ENCODE results near the gene MSLN. TPM values are rescaled to one million over a fixed set of nuclear protein-coding genes. Genes with fewer than 3 reads are reported as not detected.

The MSLN gene
- polyA plus RNA-seq, 1 of the 3 experiments (the other 2 are of a cell fraction), result 0.02 TPM

GRCh38 chr16:734208-734980 is 26.1 kb upstream of the MSLN start:
- H3K79me2 ChIP-seq (ENCODE audit: insufficient read depth), result peaks cover under 1% of the 10 kb centered on the region; the same call in 1 of the 2 replicates
- WGBS (ENCODE audit: low lambda C conversion rate), result 96% methylated on average over 35 of the region's 49 CpGs
- DNase-seq, result no peak
- no peak for TF ChIP-seq CTCF (IDR thresholded peaks at IDR 0.05)
- TF ChIP-seq MEF2A (IDR thresholded peaks at IDR 0.05; ENCODE audit: borderline replicate concordance, low read depth), result no peak
- TF ChIP-seq REST (IDR thresholded peaks at IDR 0.05; ENCODE audit: low read depth, low read length), result no peak
- TF ChIP-seq SIN3A (IDR thresholded peaks at IDR 0.05; ENCODE audit: borderline replicate concordance, low read depth, low read length), result no peak
- no peak for TF ChIP-seq RFX5 (IDR thresholded peaks at IDR 0.05; ENCODE audit: low read length)
- TF ChIP-seq ZBTB33 (IDR thresholded peaks at IDR 0.05; ENCODE audit: borderline replicate concordance, low read depth), result no peak
- no peak for TF ChIP-seq TEAD4 (IDR thresholded peaks at IDR 0.05; ENCODE audit: borderline replicate concordance, insufficient read depth)
- TF ChIP-seq USF2 (IDR thresholded peaks at IDR 0.05; ENCODE audit: borderline replicate concordance, low read depth, low read length), result no peak
- no peak for TF ChIP-seq FOXJ3 (CRISPR knock-in tag; IDR thresholded peaks at IDR 0.05)
- TF ChIP-seq RXRA (IDR thresholded peaks at IDR 0.05; ENCODE audit: borderline replicate concordance, low read depth), result no peak
- no peak for TF ChIP-seq IRF3 (IDR thresholded peaks at IDR 0.05; ENCODE audit: low read depth, low read length)
- no peak for TF ChIP-seq GABPA (IDR thresholded peaks at IDR 0.05; ENCODE audit: low read depth)
- H3F3A ChIP-seq (replicated peaks; ENCODE audit: insufficient read depth), result peaks cover 4% of the 10 kb centered on the region
- no peak overlapping the region for H2AFZ ChIP-seq (ENCODE audit: low read depth)
- peaks cover 0 to 40% of the 10 kb centered on the region in 2 experiments for H3K36me3 ChIP-seq (replicated peaks in 1 of 2; ENCODE audit: control insufficient read depth in 1 of 2, insufficient read depth in 2 of 2, low read length in 1 of 2)
- CTCF ChIA-PET, result interaction anchor here (5.2 to 20.3 kb wide), 2 partner anchors 6 to 21 kb away, joined by 33 to 358 read pairs; partner anchors contain the start of genes ANTKMT, CIAO3, FBXL16 and METRN
- no peak overlapping the region for H3K27ac ChIP-seq (ENCODE audit: low read depth in 2 of 2, low read length in 1 of 2)
- H3K9ac ChIP-seq, result no peak overlapping the region
- H4K20me1 ChIP-seq (ENCODE audit: insufficient read depth), result no peaks in the 10 kb centered on the region
- H3K9me3 ChIP-seq, result no peaks in the 10 kb centered on the region
- peaks cover 0 to under 1% of the 10 kb centered on the region in 2 experiments; a peak in 1 of 4 replicates for H3K4me1 ChIP-seq (ENCODE audit: control insufficient read depth in 1 of 2, insufficient read depth in 2 of 2, low read depth in 1 of 2, low read length in 1 of 2)
- no peaks in the 10 kb centered on the region for H3K27me3 ChIP-seq (ENCODE audit: insufficient read depth)
- H3K4me3 ChIP-seq (ENCODE audit: low read depth in 2 of 2, low read length in 1 of 2), result no peak overlapping the region
- H3K4me2 ChIP-seq, result no peak overlapping the region
- no peaks in the 10 kb centered on the region for H3K9me2 ChIP-seq
- POLR2A ChIA-PET, result no interaction called here
